Mesenchymal stem cell (in vitro differentiated cells and primary cell): Measurements from ENCODE around the gene ASB4.

Source experiments
- DNase-seq: peaks from one replicate; pipeline ENCODE4 v3.0.0-alpha.2; 2013
- H2AFZ ChIP-seq: one replicate; pipeline ENCODE4 v1.6.1; 2013; ENCODE audit warnings: low read depth, mild to moderate bottlenecking, control low read depth, inconsistent platforms, low read length, moderate library complexity
- H2AK5ac ChIP-seq: 2 replicates; pipeline ENCODE4 v1.6.1; 2013; ENCODE audit warnings: low read length, moderate library complexity, mild to moderate bottlenecking, inconsistent platforms; ENCODE audit not compliant: severe bottlenecking
- H2BK120ac ChIP-seq: one replicate; pipeline ENCODE4 v1.6.1; 2013; ENCODE audit warnings: low read depth, mild to moderate bottlenecking, inconsistent platforms, low read length, moderate library complexity
- H2BK12ac ChIP-seq, 2 experiments: one replicate each; pipeline ENCODE4 v1.6.1; 2013; ENCODE audit warnings: inconsistent platforms in 2 of 2, low read length in 2 of 2, mild to moderate bottlenecking in 2 of 2, moderate library complexity in 2 of 2, control low read depth in 1 of 2
- H2BK15ac ChIP-seq: one replicate; pipeline ENCODE4 v1.6.1; 2013; ENCODE audit warnings: mild to moderate bottlenecking, low read depth, inconsistent platforms; ENCODE audit not compliant: poor library complexity, severe bottlenecking
- H2BK5ac ChIP-seq: 2 replicates; pipeline ENCODE4 v1.6.1; 2013; ENCODE audit warnings: low read depth, mild to moderate bottlenecking, low read length, control low read depth, inconsistent platforms; ENCODE audit not compliant: poor library complexity, severe bottlenecking
- H3K14ac ChIP-seq, 2 experiments: one replicate each; pipeline ENCODE4 v1.6.1; 2013; ENCODE audit warnings: inconsistent platforms in 2 of 2, low read length in 2 of 2, control low read depth in 1 of 2, mild to moderate bottlenecking in 1 of 2, moderate library complexity in 1 of 2
- H3K18ac ChIP-seq, 2 experiments: one replicate each; pipeline ENCODE4 v1.6.1; 2013; ENCODE audit warnings: inconsistent platforms in 2 of 2, low read length in 2 of 2, control low read depth in 1 of 2, low read depth in 1 of 2, mild to moderate bottlenecking in 1 of 2
- H3K23ac ChIP-seq, 2 experiments: one replicate each; pipeline ENCODE4 v1.6.1; 2013; ENCODE audit warnings: inconsistent platforms in 2 of 2, low read length in 2 of 2, mild to moderate bottlenecking in 2 of 2, moderate library complexity in 2 of 2, control low read depth in 1 of 2
- H3K27ac ChIP-seq: 2 replicates; pipeline ENCODE4 v1.5.1; 2013; ENCODE audit warnings: mild to moderate bottlenecking, moderate library complexity, low read length, control low read depth, inconsistent platforms; ENCODE audit not compliant: poor library complexity, severe bottlenecking
- H3K27me3 ChIP-seq, 2 experiments: 2 replicates each; pipeline versions ENCODE4 v1.6.1 to v1.7.0; 2013; ENCODE audit warnings: low read length in 2 of 2, mild to moderate bottlenecking in 2 of 2, moderate library complexity in 2 of 2, control low read depth in 1 of 2, inconsistent platforms in 1 of 2; ENCODE audit not compliant: control insufficient read depth in 1 of 2, insufficient read depth in 1 of 2
- H3K36me3 ChIP-seq, 2 experiments: 2 replicates each; pipeline versions ENCODE4 v1.6.1 to v1.7.0; 2013; ENCODE audit warnings: low read length in 2 of 2, control low read depth in 1 of 2, inconsistent platforms in 1 of 2, low read depth in 1 of 2, mild to moderate bottlenecking in 1 of 2; ENCODE audit not compliant: insufficient read depth in 2 of 2, control insufficient read depth in 1 of 2
- H3K4ac ChIP-seq, 2 experiments: one replicate each; pipeline ENCODE4 v1.6.1; 2013; ENCODE audit warnings: inconsistent platforms in 2 of 2, low read length in 2 of 2, mild to moderate bottlenecking in 2 of 2, moderate library complexity in 2 of 2, control low read depth in 1 of 2, low read depth in 1 of 2
- H3K4me1 ChIP-seq: 2 replicates; pipeline ENCODE4 v1.6.1; 2013; ENCODE audit warnings: low read depth, low read length, control low read depth; ENCODE audit not compliant: control insufficient read depth, insufficient read depth
- H3K4me2 ChIP-seq: 2 replicates; pipeline ENCODE4 v1.6.1; 2013; ENCODE audit warnings: low read length, mild to moderate bottlenecking, inconsistent platforms; ENCODE audit not compliant: poor library complexity, severe bottlenecking
- H3K4me3 ChIP-seq, 2 experiments: 2 replicates each; pipeline versions ENCODE4 v1.5.1 to v1.7.0; 2013; ENCODE audit warnings: low read length in 2 of 2, mild to moderate bottlenecking in 2 of 2, control low read depth in 1 of 2, low read depth in 1 of 2; ENCODE audit not compliant: insufficient read depth in 1 of 2
- H3K79me1 ChIP-seq: replicated peaks from 2 replicates; pipeline ENCODE4 v1.6.1; 2013; ENCODE audit warnings: mild to moderate bottlenecking, control low read depth, low read length, inconsistent platforms; ENCODE audit not compliant: poor library complexity, severe bottlenecking
- H3K9ac ChIP-seq: 2 replicates; pipeline ENCODE4 v1.7.0; 2013; ENCODE audit warnings: mild to moderate bottlenecking, low read length, moderate library complexity
- H3K9me3 ChIP-seq: 2 replicates; pipeline ENCODE4 v1.7.0; 2013; ENCODE audit warnings: mild to moderate bottlenecking, low read length; ENCODE audit not compliant: control insufficient read depth
- H4K8ac ChIP-seq: one replicate; pipeline ENCODE4 v1.6.1; 2013; ENCODE audit warnings: inconsistent platforms, mild to moderate bottlenecking, low read length, moderate library complexity
- H4K91ac ChIP-seq: one replicate; pipeline ENCODE4 v1.6.1; 2013; ENCODE audit warnings: mild to moderate bottlenecking, low read length, inconsistent platforms
- WGBS: methylation state at CpG from one replicate; pipeline ENCODE4 v1.1.7; 2013; ENCODE audit warnings: mixed read lengths; 5-methylcytosine and 5-hydroxymethylcytosine counted together

Gene ASB4

GRCh38 chr7:95579318-95579717 is 93.6 kb downstream of the ASB4 start:
- Histone ChIP-seq H3K9ac (no peak overlapping the region), H3K23ac (no peak overlapping the region), H3K4me1 (peaks cover 3% of the 10 kb centered on the region), H3K14ac (no peak overlapping the region), H3K4ac (no peak overlapping the region), H2AK5ac (no peak overlapping the region), H2AFZ (no peak overlapping the region), H3K36me3 (no peaks in the 10 kb centered on the region), H3K18ac (no peak overlapping the region), H3K27me3 (no peaks in the 10 kb centered on the region), H3K27ac (no peak overlapping the region), H3K4me3 (no peak overlapping the region), H3K9me3 (no peaks in the 10 kb centered on the region), H2BK120ac (no peak overlapping the region), H2BK15ac (no peak overlapping the region), H3K79me1 (no peaks in the 10 kb centered on the region), H4K8ac (no peak overlapping the region), H3K4me2 (no peak overlapping the region), H2BK12ac (no peak overlapping the region), H4K91ac (no peak overlapping the region), H2BK5ac (no peak overlapping the region)
- 86% methylated on average over 2 of the region's 7 CpGs for WGBS
- no peak for DNase-seq

DNA sequence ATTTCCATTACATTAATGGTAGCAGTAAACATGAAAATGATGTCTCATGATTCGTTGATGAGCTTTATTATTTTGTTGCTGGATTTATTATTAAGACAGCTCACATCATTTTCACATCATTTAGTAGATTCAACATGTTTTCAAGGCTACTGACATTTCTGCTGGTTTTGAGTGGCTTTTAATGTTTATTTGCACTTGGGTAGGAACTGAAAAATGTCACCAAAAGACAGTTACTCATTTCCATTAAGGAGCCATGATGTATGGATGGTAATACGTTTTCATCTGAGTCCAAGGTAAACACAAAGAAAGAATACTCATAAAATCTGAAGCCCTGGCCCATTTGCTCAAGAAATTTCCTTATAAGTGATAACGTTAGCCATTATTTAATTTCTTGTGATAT is 95.7 kb downstream of the ASB4 start:
- DNase-seq = no peak
- Histone ChIP-seq H3K14ac (no peak overlapping the region), H3K36me3 (no peaks in the 10 kb centered on the region), H3K27me3 (no peaks in the 10 kb centered on the region), H3K4me1 (peaks cover 3% of the 10 kb centered on the region), H2AK5ac (no peak overlapping the region), H3K4me3 (no peak overlapping the region), H2BK15ac (no peak overlapping the region), H3K18ac (no peak overlapping the region), H2BK120ac (no peak overlapping the region), H3K4me2 (no peak overlapping the region), H2AFZ (no peak overlapping the region), H4K8ac (no peak overlapping the region), H3K9ac (no peak overlapping the region), H3K27ac (no peak overlapping the region), H4K91ac (no peak overlapping the region), H3K23ac (no peak overlapping the region), H2BK5ac (no peak overlapping the region), H3K79me1 (no peaks in the 10 kb centered on the region), H2BK12ac (no peak overlapping the region), H3K4ac (no peak overlapping the region), H3K9me3 (no peaks in the 10 kb centered on the region)
- no CpG with 5 or more reads among the region's 3 CpGs for WGBS

GRCh38 chr7:95582578-95583293 is 97.0 kb downstream of the ASB4 start:
- no peak overlapping the region for H3K9ac ChIP-seq
- no peak overlapping the region for H4K8ac ChIP-seq
- WGBS = 95% methylated on average over 2 of the region's 4 CpGs
- H2AK5ac ChIP-seq = no peak overlapping the region
- no peak overlapping the region for H2AFZ ChIP-seq
- H3K36me3 ChIP-seq = peaks cover 0 to 2% of the 10 kb centered on the region in 2 experiments
- H4K91ac ChIP-seq = no peak overlapping the region
- H2BK12ac ChIP-seq = no peak overlapping the region
- no peak overlapping the region for H3K23ac ChIP-seq
- no peak overlapping the region for H3K14ac ChIP-seq
- H3K27ac ChIP-seq = no peak overlapping the region
- no peak overlapping the region for H3K4ac ChIP-seq
- H3K4me1 ChIP-seq = peaks cover under 1% of the 10 kb centered on the region
- H3K79me1 ChIP-seq = no peaks in the 10 kb centered on the region
- no peaks in the 10 kb centered on the region for H3K27me3 ChIP-seq
- H3K18ac ChIP-seq = no peak overlapping the region
- H3K4me3 ChIP-seq = no peak overlapping the region
- no peak overlapping the region for H3K4me2 ChIP-seq
- H2BK15ac ChIP-seq = no peak overlapping the region
- no peak overlapping the region for H2BK120ac ChIP-seq
- H3K9me3 ChIP-seq = no peaks in the 10 kb centered on the region
- no peak overlapping the region for H2BK5ac ChIP-seq
- DNase-seq = no peak

DNA sequence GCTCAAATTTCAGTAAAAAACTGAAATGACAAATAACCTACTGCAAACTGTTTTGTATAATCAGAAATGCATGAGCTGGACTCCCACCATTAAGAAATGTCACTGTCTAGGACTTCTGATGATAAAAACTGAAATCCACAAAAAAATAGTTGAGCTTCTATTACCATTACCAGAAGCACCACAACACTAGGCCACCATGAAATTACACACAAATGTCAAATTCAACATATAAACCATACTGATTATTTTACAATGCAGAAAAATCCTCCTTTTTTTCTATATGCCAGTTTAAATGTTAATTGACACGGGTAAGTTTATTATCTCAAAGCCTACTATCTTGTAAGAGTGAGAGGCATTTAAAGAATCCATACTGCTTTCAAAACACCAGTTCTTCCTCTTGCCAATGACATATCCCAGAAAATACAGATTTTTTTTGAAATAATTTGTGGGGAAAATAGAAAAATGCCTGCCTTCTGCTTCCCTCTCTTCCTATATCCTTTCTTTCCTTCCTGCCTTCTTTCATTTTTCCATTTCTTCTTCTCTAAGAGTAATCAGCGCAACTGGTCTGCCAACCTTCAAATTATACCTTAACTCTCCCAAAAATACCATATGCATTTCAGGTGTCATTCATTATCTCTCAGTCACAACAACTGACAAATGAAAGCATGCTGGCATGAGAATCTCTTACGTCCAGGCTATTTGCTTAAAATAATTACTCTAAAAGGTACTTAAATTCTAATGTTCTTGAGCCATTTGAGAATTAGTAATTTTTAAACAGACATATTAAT is 98.3 kb downstream of the ASB4 start:
- H2BK12ac ChIP-seq = no peak overlapping the region
- no peaks in the 10 kb centered on the region for H3K79me1 ChIP-seq
- no peak overlapping the region for H2BK15ac ChIP-seq
- no peak overlapping the region for H2AFZ ChIP-seq
- WGBS = 96% methylated on average over 1 of the region's 3 CpGs
- H2BK5ac ChIP-seq = no peak overlapping the region
- no peak overlapping the region for H3K9ac ChIP-seq
- no peak overlapping the region for H3K4me2 ChIP-seq
- peaks cover 0 to 2% of the 10 kb centered on the region in 2 experiments for H3K36me3 ChIP-seq
- no peak overlapping the region for H3K4me3 ChIP-seq
- H3K14ac ChIP-seq = no peak overlapping the region
- no peaks in the 10 kb centered on the region for H3K9me3 ChIP-seq
- H4K8ac ChIP-seq = no peak overlapping the region
- H3K4me1 ChIP-seq = no peaks in the 10 kb centered on the region
- no peak overlapping the region for H4K91ac ChIP-seq
- no peak for DNase-seq
- H3K4ac ChIP-seq = no peak overlapping the region
- no peak overlapping the region for H3K18ac ChIP-seq
- no peaks in the 10 kb centered on the region for H3K27me3 ChIP-seq
- H3K23ac ChIP-seq = no peak overlapping the region
- no peak overlapping the region for H3K27ac ChIP-seq
- H2BK120ac ChIP-seq = no peak overlapping the region
- no peak overlapping the region for H2AK5ac ChIP-seq
